GM19099 (cell line): ENCODE data around the gene FYB1.

Experiments
- POLR2A ChIP-seq: IDR thresholded peaks from 3 replicates; pipeline ENCODE4 v1.6.1; 2011; ENCODE audit warnings: low read depth; ENCODE audit not compliant: insufficient read length; ENCODE audit errors: extremely low read depth

FYB1 gene

DNA sequence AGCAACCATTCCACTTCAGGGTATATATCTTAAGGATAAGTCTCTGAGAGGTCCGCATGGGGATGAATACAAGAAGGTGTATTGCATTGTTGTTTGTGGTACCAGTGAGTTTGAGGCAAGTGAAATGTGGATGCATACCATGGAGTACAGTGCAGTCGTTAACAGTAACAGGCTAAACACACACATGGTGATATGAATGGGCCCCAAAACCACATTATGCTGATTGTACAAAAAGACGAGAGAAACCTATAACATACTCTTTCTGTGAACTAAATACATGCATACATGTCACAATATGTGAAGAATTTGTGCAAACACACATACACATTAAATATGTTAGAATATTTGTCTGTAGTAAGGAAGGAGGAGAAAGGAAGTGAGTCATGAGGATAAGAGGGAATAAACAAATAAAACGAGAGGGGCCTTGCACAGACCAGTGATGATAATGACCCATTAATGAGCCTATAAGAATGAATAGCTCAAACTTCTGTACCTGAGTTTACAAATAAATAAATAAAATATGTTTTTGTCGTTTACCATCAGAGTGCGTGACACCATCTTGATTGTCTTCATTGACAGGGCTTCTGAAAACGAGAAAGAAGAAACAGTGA is 78.7 kb downstream of the FYB1 start:
- no peak for TF ChIP-seq POLR2A

DNA sequence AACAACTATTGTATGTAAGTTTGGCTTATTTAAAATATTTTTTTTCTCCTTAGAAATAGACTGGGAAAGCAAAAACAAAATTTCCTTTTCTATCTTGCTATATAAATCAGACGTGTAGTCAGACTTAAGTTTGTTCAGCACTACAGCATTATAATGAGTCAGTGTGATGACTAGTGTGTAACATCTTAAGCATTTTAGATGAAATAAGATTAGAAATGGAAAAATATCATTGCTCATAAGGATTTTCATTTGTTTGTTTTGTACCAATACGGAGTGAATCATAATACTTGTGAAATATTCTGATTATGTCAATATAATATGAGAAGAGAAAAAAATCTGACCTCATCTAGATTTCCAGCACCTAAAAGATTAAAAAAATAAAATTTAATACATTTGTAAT is 80.5 kb downstream of the FYB1 start:
- no peak for TF ChIP-seq POLR2A

DNA sequence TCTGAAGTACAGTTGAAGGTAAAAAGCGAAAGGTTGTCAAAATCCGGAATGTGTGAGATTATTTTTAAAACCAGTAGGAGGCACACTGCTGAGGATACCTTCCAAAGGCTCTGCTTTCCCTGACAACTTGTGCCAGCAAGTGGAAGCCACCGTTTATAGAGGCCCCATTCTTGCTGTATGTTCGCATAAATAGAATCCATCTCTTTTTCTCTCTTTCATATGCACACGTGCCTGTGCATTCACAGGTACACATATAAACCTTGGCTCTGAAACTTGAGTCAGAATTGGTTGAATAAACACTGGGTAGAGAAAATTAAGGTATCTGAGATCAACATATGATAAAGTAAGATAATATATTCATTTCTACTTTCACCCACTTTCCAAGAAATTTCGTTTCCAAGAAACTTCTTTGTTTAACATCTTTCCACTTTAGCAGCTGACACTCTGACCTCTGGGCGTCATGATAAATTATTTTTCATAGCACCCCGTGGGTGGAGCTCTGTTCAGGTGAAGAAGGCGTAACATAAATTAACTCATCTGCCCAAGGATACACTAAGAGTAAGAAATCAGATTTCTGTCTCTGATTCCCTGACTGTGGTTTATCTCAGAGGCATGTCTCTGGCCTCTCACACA is 81.4 kb downstream of the FYB1 start:
- TF ChIP-seq POLR2A, result no peak

DNA sequence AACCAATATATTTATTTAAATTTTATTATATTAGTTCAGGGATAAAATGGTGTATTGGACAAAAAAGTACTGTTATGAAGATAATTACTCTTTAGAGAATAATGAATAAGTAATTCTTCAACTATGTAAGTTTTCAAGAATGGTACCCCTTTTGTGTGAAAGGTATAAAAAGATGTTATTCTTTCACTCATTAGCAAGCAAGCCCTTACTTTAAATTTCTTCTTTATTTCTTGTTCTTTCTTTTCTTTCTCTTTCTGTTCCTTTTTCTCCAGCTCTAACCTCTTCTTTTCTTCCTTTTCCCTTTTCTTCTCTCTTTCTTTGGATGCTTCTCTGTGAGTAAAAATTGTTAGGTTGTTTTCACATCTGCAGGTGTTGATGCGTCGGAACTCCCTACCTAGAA is 82.0 kb downstream of the FYB1 start:
- no peak for TF ChIP-seq POLR2A

DNA sequence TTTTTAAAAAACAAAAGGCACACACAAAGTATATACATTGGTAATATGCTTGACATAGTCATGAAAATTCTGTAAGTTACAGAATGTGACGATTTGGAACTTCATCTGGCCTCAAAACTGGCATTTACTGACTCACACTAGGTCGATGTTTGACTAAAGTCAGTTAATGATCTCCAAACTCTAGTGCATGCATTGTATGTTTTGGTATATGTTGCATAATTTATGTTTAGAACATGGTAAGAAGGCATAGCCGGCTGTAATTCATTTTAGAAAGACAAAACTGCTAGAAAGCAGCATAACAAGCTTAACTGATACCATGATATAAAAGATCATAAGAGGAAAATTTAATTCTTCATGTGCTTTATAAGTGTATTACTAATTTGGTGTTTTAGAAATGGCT is 86.6 kb downstream of the FYB1 start:
- TF ChIP-seq POLR2A, result no peak

DNA sequence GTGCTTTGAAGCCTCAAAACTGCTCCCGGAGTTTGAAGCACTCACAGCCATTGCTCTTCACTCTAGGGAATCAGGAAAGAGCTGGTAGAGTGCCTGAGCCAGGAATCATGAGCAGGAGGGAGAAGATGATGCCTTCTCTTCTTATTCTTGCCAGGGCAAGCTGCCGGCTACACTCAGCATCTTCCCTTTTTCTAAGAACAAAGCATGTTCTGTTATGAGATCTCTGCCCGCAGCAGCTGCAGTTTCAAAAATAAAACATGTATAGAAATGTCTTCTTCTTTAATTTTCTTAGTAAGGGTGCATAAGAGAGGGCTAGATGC is 87.3 kb downstream of the FYB1 start:
- TF ChIP-seq POLR2A, result no peak

DNA sequence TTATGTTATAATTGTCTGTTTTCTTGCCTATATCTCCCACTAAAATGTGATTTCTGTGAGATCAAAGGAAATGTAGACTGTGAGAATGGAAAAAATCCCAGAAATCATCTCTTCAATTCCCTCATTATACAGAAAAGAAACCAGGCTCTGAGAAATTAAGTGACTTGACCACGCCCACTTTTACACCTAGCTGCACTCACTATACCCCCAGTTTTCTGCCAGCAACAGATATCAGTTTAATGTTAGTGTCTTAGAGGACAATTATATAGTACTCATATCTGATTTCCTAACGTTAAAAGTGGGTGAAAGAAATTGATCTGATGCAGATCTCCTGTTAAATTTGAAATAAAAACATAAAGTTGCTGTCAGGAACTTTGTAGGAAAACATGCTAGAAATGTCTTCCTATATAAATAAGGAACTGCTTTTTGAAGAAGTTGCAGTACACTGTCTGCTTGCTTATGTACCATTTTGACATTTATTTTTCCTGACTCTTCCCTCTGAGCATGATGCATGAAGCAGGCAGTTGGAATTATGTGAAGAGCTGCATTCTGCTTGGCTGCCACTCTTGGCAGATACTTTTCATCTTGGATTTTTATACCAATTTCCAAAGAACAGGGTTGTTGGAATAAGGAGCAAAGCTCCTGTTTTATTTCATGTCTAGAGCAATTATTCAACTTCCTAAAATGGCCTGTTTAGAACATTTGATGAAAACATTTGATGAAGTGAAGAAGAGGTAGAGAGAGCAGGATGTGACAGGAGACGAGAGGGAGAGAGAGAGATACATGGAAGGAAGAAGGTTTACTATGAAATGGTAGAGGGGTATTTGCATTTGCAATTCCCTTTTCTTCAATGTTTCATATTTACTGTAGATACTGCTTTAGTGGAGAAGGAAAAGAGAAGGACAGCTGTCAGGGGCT is 87.9 kb downstream of the FYB1 start:
- no peak for TF ChIP-seq POLR2A

DNA sequence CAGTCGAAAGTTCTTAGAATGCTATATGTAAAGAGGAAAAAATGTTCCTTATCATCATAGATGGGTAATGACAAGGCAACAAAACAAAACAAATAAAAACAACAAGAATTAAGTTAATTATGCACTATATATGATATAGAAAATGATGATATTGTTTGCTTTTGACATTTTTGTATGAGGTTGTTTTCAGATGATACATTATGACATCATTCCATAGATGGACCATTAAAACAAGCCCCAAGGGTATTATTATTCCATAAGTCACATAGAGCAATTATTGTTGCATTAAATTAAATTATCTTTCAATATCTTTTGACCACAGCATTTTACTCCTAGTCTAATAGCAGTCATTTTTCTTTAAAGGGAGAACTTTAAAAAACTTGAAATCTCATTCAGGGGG is 88.6 kb downstream of the FYB1 start:
- TF ChIP-seq POLR2A, result no peak

DNA sequence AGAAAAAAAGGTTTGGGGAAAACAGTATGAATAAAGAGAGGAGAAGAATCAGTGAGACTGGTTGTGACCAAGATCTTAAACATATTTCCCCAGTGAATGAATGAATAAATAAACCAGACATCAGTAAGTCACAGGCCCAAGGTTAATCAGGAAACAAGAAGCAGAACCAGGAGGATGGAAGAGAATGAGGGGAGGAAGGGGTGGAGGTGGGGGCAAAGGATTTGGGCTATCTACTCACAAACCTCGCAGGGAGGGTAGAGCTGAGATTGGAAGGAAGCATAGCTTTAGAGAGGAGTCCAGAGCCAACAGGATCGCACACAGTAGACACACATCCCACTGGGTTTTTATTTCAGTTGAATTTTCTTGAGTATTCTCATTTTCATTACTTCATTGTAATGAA is 97.4 kb downstream of the FYB1 start:
- TF ChIP-seq POLR2A, result no peak

DNA sequence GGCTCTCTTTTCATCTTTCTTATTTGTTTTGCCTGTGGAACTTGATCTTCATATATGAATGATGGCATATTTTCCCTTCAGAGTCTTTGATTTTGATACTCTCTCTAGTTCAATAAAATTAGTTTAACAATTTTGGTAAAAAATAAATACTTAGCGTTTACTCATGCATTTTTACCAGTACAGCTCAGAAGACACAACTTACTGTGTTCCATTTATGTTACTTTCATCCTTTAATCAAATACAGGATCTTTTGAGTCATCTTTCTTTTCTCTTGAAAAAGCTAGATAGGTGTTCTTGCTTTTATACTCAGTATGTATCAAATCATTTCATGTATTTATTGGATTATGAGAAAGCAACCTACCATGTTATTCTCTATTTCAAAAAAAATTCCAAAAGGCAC is 98.0 kb downstream of the FYB1 start:
- TF ChIP-seq POLR2A, result no peak

DNA sequence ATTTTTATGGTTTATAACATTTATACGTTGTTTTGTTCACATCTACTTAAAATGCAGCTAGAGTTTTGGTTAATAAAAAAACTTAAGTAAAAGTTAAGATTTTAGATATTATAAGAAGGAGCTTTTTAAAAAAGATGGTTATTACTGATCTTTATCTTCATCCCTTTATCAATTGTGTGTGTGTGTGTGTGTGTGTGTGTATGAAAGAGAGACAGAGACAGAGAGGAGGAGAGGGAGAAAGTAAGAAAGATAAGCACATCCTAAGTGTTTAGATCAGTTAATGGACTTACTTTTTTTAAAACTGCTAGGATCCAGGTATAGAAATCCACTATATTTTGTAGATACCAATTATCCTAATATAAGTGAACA is 99.3 kb downstream of the FYB1 start:
- no peak for TF ChIP-seq POLR2A

DNA sequence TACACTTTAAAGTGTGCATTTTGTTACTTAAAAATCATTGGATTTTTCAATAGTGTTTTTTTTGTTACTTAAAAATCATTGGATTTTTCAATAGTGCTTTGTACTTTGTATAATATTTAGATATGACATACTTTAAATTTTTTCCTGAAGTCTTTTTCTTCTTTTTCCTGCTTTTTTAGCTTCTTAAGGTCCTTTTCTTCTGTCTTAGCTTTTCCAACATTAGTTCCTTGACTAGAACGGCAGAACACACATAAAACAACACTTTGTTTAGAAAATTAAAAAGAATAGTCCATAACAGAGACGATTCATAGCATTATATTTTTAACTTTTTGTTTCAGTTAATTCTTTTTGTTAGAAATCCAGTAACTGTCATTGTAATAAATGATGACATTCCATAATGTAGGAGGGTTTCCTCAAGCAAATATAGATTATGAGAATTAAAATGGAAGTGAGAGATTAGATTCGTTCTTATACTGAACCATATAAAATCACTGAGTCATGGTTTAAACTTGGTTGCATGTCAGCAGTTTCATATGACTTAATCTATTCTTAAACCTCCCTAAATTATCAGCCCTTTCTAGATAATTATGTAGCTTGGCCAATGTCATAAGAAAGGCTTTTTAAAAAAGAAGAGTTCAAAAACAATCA is 99.8 kb downstream of the FYB1 start:
- no peak for TF ChIP-seq POLR2A

DNA sequence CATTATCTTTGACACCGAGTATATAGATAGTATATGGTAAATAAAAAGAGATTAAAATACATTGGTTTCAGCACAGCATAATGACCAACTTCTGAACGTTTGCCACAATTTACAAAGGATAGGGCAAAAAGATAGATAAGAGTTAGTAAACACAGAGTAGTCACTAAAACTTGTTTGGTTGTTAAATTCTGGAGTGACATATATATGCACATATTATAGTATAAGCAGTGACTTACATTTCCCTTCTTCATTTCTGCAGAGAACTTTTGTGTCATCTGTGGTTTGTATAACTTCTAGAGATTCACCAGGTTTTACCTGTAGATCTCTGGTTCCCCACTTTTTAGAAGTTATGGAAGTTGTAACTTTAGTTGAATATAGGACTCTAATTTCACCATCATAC is 100.7 kb downstream of the FYB1 start:
- no peak for TF ChIP-seq POLR2A

DNA sequence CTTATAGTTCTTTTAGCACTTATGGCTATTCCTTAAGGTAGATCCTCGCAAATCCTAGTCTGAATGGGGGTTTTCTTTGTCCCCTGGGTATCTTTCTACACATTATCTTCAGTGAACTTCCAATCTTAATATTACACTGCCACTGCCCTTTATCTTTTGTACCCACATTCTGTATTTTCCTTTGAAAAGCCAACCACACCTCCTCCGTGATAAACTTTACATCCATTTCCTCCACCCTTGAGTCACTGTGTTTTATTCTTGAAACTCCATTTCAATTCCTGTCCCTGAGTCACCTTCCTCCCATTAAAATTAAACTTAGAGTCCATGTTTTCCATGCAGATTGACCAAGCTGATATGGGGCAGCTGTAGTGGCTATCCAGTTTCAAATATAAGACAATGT is 102.0 kb downstream of the FYB1 start:
- no peak for TF ChIP-seq POLR2A

DNA sequence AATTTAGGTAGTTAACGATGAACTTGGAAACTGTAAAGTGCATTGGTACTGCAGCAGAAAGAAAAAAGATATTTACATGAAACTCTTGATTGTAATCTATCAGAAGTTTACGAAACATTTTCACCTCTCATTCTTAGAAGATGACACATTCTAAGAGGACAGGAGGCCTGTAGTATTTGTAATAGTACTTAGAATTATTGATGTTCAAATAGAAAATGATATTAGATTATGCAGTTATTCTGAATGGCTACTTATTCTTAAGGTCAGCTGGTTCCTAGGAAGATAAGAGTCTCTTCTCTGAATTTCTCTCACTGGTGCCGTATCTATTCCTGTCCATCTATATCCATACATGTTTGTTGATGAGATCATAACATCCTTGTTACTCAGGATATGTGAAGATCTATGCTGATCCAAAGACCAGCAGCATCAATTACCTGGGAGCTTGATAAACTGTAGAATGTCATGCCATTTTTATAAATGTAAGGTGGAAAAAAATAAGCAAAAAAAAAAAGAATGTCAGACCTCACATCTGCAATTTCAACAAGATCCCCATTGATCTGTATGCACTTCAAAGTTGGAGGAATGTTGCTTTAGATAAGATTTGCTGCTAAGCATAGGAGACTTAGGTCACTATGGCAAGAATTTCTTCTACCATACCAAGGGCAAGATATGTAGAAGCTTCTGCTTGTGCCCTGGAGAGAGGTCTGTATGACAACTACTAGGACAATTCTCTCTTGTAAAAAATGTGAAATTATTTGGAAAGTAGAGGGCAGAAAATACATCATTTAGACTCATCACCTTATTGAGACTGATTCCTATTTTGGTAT is 102.8 kb downstream of the FYB1 start:
- TF ChIP-seq POLR2A, result no peak
